ENCODE measurements around the gene DPY19L3.

- no peak for TF ChIP-seq CTCF (IDR thresholded peaks at IDR 0.05)
- no peak for TF ChIP-seq POLR2A (IDR thresholded peaks at IDR 0.05)
These were observed 38.5 kb upstream of the DPY19L3 start for GRCh38 chr19:32367063-32367462.

All from thyroid gland (tissue), 4 donors.